Kidney (tissue), 14 donors: Measurements from ENCODE around the gene FAM110D. TPM values are rescaled to one million over a fixed set of nuclear protein-coding genes. Genes with fewer than 3 reads are reported as not detected.
A peak's percentile ranks its signal among the peaks of the same experiment; 100 is the strongest.

Source experiments
- DNase-seq, 5 donors: peaks; one replicate each; pipeline ENCODE4 v3.0.0-alpha.2; 2013 to 2020
- FAIRE-seq: peaks from 2 replicates; lab custom pipeline; 2012; peaks lifted over from hg19 to GRCh38; lab: Jason Lieb, UNC
- H3K27ac ChIP-seq, 2 donors: one replicate each; pipeline ENCODE4 v1.7.0; 2013; ENCODE audit warnings: low read depth in 2 of 2, low read length in 2 of 2, inconsistent platforms in 1 of 2
- H3K27me3 ChIP-seq: one replicate; pipeline ENCODE4 v1.7.1; 2013; ENCODE audit warnings: low read length, inconsistent platforms; ENCODE audit not compliant: control insufficient read depth, insufficient read depth
- H3K36me3 ChIP-seq, 3 donors: one replicate each; pipeline versions ENCODE4 v1.7.0 to v1.7.1; 2013; ENCODE audit warnings: low read length in 3 of 3, control low read depth in 1 of 3, inconsistent platforms in 1 of 3; ENCODE audit not compliant: insufficient read depth in 3 of 3, control insufficient read depth in 2 of 3
- H3K4me1 ChIP-seq, 3 donors: one replicate each; pipeline versions ENCODE4 v1.7.0 to v1.7.1; 2013; ENCODE audit warnings: low read length in 3 of 3, inconsistent platforms in 1 of 3, low read depth in 1 of 3; ENCODE audit not compliant: control insufficient read depth in 2 of 3, insufficient read depth in 2 of 3
- H3K4me3 ChIP-seq, 3 donors: one replicate each; pipeline versions ENCODE4 v1.7.0 to v1.8.1; 2013; ENCODE audit warnings: low read length in 3 of 3, control low read depth in 1 of 3, inconsistent platforms in 1 of 3
- H3K9ac ChIP-seq, 3 donors: one replicate each; pipeline versions ENCODE4 v1.7.0 to v1.7.1; 2013; ENCODE audit warnings: low read length in 3 of 3, control low read depth in 1 of 3, inconsistent platforms in 1 of 3
- H3K9me3 ChIP-seq, 3 donors: one replicate each; pipeline versions ENCODE4 v1.7.0 to v1.7.1; 2013; ENCODE audit warnings: low read length in 3 of 3, control low read depth in 1 of 3, inconsistent platforms in 1 of 3; ENCODE audit not compliant: control insufficient read depth in 2 of 3, insufficient read depth in 1 of 3
- CTCF ChIP-seq: IDR thresholded peaks from 3 replicates; pipeline ENCODE4 v1.5.1; 2012; ENCODE audit warnings: mild to moderate bottlenecking, moderate library complexity, borderline replicate concordance; ENCODE audit not compliant: insufficient read depth; ENCODE audit errors: extremely low read depth
- intact Hi-C: fragments of 100-400 bp; cut with DNase I; formaldehyde crosslinking; loops from one replicate; pipeline ENCODE4 v1.11.1; 2022
- polyA plus RNA-seq: library from polyadenylated mRNA; stranded (reverse); fragments of 350-450 nt; fragmentation: Illumina TruSeq; extraction: RNeasy Lipid Tissue Mini Kit (QIAGEN cat#74804); gene quantifications from one replicate; pipeline ENCODE4 v1.2.3, GENCODE V29; 2014; ENCODE audit warnings: low read depth, low replicate concordance; ENCODE audit not compliant: insufficient read depth
- total RNA-seq: library from RNA; stranded (reverse); fragmentation: NEBNext Ultra II Directional; extraction: Animal tissue kit (Norgen Biotek cat#: 25700); gene quantifications from one replicate; pipeline ENCODE4 v1.2.1, GENCODE V29; 2021
- donor health status: control.
- donor health status: control.
- donor health status: control.
- donor health status: control.
- donor health status: control.
- donor health status: DM: yes; HTN: yes; CAD: no.
- donor health status: Normal renal cell carcinoma (clear cell type).

The FAM110D gene
- total and polyA plus RNA-seq, 2 donors from 2014 or later, result 4.2 to 8.1 TPM

DNA sequence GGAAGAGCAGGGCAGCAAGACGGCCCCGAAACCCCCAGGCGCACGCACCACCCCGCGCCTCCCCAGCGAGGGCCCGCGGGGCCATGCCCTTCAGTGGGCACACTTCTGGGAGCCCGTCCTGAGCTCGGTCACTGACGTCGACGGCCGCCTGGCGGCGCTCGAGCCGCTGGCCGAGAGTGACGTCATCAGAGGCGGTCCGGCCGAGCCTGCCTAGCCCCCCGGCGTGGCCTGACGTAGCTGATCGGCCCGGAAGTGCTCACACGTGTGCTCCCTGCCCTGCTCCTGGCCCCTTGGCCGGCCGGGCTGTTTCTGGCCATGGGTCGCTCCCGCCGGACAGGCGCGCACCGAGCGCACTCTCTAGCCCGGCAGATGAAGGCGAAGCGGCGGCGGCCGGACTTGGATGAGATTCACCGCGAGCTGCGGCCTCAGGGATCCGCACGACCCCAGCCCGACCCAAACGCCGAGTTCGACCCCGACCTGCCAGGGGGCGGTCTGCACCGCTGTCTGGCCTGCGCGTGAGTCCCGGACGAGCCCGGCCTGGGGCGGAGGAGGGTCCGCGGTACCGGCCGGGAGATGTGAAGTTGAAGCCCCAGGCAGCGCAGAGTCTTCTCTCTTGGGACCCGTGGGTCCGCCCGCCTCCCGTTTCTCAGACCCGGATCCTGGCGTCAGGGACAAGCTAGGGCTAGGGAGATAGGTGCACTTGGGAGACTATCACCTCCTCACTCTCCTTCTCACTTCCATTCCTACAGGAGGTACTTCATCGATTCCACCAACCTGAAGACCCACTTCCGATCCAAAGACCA, 11.0 kb downstream of the FAM110D start, which contains the start of gene ZNF593:
Gene ZNF593, plus strand, starts transcription at position 240 of the 803 bp plus-strand sequence. Its CDS starts 76 bp downstream, at position 316.
- Histone ChIP-seq H3K27me3 (no peaks in the 10 kb centered on the region), H3K9me3 (no peaks in the 10 kb centered on the region), H3K27ac (peak within 1 kb of the TSS; percentile 33 to 67), H3K4me1 (peaks cover 0 to 6% (median 5%) of the 10 kb centered on the region in 3 donors), H3K9ac (peak within 1 kb of the TSS; percentile 68 to 91 (median 70)), H3K4me3 (peak within 1 kb of the TSS; percentile 81 to 95 (median 83)), H3K36me3 (peaks cover 0 to 3% (median 0%) of the 10 kb centered on the region in 3 donors)
- intact Hi-C loops, result no loop called here
- FAIRE-seq, result peak; percentile 38
- DNase-seq, result peak; percentile 92 to 98 (median 96)
- TF ChIP-seq CTCF, result peak; percentile 96

DNA sequence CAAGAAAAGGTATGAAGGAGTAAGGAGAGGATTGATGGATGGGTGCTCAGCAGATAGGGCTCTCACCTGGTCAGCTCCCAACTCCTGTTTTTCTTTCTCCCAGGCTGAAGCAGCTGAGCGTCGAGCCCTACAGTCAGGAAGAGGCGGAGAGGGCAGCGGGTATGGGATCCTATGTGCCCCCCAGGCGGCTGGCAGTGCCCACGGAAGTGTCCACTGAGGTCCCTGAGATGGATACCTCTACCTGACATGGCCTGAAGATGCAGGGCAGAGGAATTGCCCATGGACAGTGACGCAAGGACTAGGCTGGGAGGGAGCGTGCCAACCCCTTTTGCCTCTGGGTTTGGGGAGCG, 11.6 kb downstream of the FAM110D start:
- DNase-seq (peak in 1 of 5 donors; percentile 51), FAIRE-seq (no peak)
- TF ChIP-seq CTCF, result no peak
- H3K4me1 ChIP-seq, result peaks cover 0 to 6% (median 5%) of the 10 kb centered on the region in 3 donors
- intact Hi-C loops, result no loop called here
- peak overlapping the region; percentile 68 to 91 (median 70) for H3K9ac ChIP-seq
- no peak overlapping the region for H3K27ac ChIP-seq
- no peaks in the 10 kb centered on the region for H3K27me3 ChIP-seq
- peaks cover 0 to 3% (median 0%) of the 10 kb centered on the region in 3 donors for H3K36me3 ChIP-seq
- no peaks in the 10 kb centered on the region for H3K9me3 ChIP-seq
- peak overlapping the region; percentile 81 to 95 (median 83) for H3K4me3 ChIP-seq

DNA sequence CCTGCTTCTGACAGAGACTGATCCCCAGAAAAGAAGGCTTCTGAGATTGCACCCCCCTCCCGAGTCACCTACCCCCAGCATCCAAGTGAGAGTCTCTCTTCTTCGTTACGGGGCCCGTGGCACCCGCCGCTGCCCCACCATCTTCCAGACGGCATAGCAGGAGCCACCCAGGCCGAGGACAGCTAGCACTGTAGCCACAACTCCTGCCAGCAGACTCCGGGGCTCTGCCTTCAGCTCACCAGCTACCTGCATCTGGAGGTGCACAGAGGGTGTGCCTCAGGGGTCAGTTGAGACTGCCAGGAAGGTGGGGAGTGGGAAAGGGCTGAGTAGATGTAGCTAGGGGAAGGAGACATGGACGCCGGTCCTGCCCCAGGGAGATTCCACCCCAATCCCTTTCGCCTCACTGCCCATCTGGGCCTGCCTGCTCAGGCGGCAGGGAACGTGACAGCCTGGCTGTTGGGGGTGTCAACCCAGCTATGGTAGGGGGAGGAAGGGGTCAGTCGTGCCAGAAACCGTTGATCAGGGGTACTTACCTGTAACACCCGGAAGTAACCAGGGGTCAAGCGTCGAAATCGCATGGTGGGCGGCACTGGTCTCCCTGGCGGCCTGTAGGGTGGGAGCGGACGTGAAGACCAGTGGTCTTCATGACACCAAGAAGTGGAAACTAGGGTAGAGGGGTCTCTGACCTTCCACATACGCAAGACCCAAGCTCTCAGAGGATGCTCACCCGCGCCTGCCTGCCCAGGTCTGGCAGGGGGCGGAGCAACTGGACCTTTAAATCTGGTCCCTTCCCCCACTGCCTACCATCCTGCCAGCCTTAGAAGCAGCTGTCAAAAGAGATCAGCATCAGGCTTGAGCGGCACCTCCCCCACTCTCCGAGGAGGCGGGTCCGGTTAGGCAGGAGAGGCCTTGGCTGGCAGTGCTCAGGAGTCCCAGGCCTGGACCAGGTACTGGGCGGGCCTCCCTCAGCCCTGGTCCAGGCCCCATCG, 12.5 kb downstream of the FAM110D start, which contains the start of gene ZNF593OS:
Gene ZNF593OS, minus strand, starts transcription at position 749 of the 989 bp plus-strand sequence. Its CDS starts 171 bp downstream, at position 578.
- H3K9me3 ChIP-seq, result no peaks in the 10 kb centered on the region
- no peak for TF ChIP-seq CTCF
- intact Hi-C loops, result no loop called here
- H3K36me3 ChIP-seq, result peaks cover 0 to 3% (median 0%) of the 10 kb centered on the region in 3 donors
- H3K4me1 ChIP-seq, result peaks cover 0 to 6% (median 5%) of the 10 kb centered on the region in 3 donors
- no peak within 1 kb of the TSS for H3K9ac ChIP-seq
- H3K4me3 ChIP-seq, result peak within 1 kb of the TSS; percentile 81 to 95 (median 83)
- no peak within 1 kb of the TSS for H3K27ac ChIP-seq
- FAIRE-seq (no peak), DNase-seq (no peak)
- H3K27me3 ChIP-seq, result no peaks in the 10 kb centered on the region
